H1 (cell line): ENCODE data around the gene SLC4A9. TPM values are rescaled to one million over a fixed set of nuclear protein-coding genes. Genes with fewer than 3 reads are reported as not detected.

Source experiments
- polyA plus RNA-seq, 7 experiments: library from polyadenylated mRNA; depleted of rRNA in 3 of 7; stranded (reverse) in 5 of 7; unstranded in 2 of 7; fragments of >200 nt in 5 of 7; fragments of 200-250 nt in 2 of 7; gene quantifications; 1 replicate in 5 of 7; 2 replicates in 1 of 7; 4 replicates in 1 of 7; pipeline versions ENCODE4 v1.2.1 to v1.2.3, GENCODE V29; 2011 to 2013; ENCODE audit warnings: missing spikeins in 2 of 7, mixed read lengths in 2 of 7
- total RNA-seq: library from RNA; stranded (reverse); fragmentation: NEBNext Ultra II Directional; extraction: Animal tissue kit (Norgen Biotek cat#: 25700); gene quantifications from 2 replicates; pipeline ENCODE4 v1.2.1, GENCODE V29; 2021
- TF ChIP-seq, protein P1 (sequence below): IDR thresholded peaks from 2 replicates; pipeline ENCODE4 v1.6.1; 2011; ENCODE audit warnings: low read depth, mild to moderate bottlenecking, low read length; ENCODE audit not compliant: insufficient read depth

The SLC4A9 gene
- total and polyA plus RNA-seq, 2 of the 8 experiments (the other 6 are each of a cell fraction or from before 2014, with no cell fraction given) = 0.15 to 0.28 TPM

- TF ChIP-seq, protein P1, sequence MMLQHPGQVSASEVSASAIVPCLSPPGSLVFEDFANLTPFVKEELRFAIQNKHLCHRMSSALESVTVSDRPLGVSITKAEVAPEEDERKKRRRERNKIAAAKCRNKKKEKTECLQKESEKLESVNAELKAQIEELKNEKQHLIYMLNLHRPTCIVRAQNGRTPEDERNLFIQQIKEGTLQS = no peak
These were observed 4.4 kb downstream of the SLC4A9 start (continued) for GRCh38 chr5:140364472-140364765.
